ENCODE data around the gene ZNF236.
"Not testable (repeated sequence)": the region's sequence is repeated elsewhere in the genome, so short reads cannot be mapped to it uniquely, and the experiment has no call there.

Gene ZNF236

GRCh38 chr18:76988827-76989646 lies 166.7 kb downstream of the ZNF236 start:
- in situ Hi-C loops (cut with HindIII; ENCODE audit: low pct_ligation_motif_present, low pct_unique_long_range_greater_than_20kb, low sequenced_read_pairs), result no loop called here
- DNase-seq, result no peak

DNA sequence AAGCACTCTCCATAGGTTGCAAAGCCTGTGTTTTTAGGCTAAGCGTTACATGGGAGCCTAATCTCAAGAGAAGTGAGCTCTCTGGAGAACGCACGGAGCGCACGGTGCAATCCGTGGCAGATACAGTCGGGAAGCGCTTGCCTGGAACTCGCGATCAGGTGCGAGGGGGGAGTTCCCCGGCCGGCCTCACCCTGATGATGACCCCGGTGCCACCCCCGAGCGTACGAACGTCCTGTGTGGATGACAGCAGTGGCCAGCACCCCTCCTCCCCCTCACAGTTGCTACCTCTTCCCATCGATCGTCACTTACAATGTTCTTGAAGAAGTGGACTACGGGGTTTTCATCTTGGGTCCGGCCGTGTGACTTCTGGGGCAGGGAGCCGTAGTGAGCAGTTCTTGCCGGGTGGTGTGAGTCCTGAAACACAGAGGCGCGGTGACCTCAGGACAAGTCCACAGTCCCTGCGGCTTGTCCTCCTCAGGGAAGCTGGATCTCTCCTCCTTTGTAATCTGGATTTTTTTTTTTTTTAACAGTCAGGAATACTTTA lies 167.4 kb downstream of the ZNF236 start:
- no peak for DNase-seq
- in situ Hi-C loops (cut with HindIII; ENCODE audit: low pct_ligation_motif_present, low pct_unique_long_range_greater_than_20kb, low sequenced_read_pairs), result no loop called here

GRCh38 chr18:76990343-76991020 lies 168.1 kb downstream of the ZNF236 start:
- in situ Hi-C loops (cut with HindIII; ENCODE audit: low pct_ligation_motif_present, low pct_unique_long_range_greater_than_20kb, low sequenced_read_pairs); DNase-seq: not testable (repeated sequence)

GRCh38 chr18:76991021-76991688 lies 168.8 kb downstream of the ZNF236 start:
- no peak for DNase-seq
- in situ Hi-C loops (cut with HindIII; ENCODE audit: low pct_ligation_motif_present, low pct_unique_long_range_greater_than_20kb, low sequenced_read_pairs), result no loop called here

DNA sequence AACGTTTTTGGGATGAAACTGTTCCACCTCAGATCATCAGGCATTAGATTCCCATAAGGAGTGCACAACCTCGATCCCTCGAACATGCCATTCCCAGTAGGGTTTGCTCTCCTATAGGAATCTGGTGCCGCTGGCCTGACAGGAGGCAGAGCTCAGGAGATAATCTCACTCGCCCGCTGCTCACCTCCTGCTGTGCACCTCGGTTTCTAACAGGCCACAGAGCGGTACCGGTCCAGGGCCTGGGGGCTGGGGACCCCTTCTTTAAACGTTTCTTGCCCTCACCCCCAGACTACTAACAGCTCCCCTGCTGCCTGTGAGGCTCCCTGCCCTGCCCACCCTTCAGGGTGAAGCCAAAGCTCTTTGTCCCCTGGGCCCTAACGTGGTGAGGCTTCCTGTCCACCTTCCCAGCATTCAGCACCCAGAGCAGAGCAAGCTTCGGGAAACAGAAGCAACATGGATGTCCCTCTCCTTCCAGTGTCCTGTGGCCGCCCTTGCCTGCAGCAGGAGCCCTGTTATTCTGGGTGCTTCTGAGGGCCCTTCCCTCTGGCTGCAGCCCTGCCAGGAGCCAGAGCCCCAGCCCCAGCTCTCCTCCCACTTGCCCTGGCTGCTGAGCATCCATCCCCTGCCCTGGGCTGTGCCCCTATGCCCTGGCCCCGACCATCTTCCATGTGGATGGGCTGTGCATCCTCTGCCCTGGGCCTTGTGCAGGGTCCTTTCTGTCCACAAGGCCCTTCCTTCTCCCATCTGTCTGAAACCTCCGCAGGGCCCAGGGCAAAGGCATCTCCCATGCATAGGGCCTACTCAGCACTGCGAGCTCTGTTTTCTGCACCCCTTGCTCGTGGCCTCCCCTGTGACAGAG lies 170.1 kb downstream of the ZNF236 start:
- in situ Hi-C loops (cut with HindIII; ENCODE audit: low pct_ligation_motif_present, low pct_unique_long_range_greater_than_20kb, low sequenced_read_pairs), result no loop called here
- no peak for DNase-seq

- no peak for DNase-seq
- in situ Hi-C loops (cut with HindIII; ENCODE audit: low pct_ligation_motif_present, low pct_unique_long_range_greater_than_20kb, low sequenced_read_pairs), result no loop called here
These were observed 170.7 kb downstream of the ZNF236 start for GRCh38 chr18:76993085-76993382.

- in situ Hi-C loops (cut with HindIII; ENCODE audit: low pct_ligation_motif_present, low pct_unique_long_range_greater_than_20kb, low sequenced_read_pairs), result no loop called here
These were observed 171.2 kb downstream of the ZNF236 start for GRCh38 chr18:76993573-76993972.

GRCh38 chr18:76994086-76994654 lies 171.8 kb downstream of the ZNF236 start:
- DNase-seq, result peak; percentile 51
- in situ Hi-C loops (cut with HindIII; ENCODE audit: low pct_ligation_motif_present, low pct_unique_long_range_greater_than_20kb, low sequenced_read_pairs), result no loop called here

More at GRCh38 chr18:76993573-76993972, 171.2 kb downstream of the ZNF236 start:
- DNase-seq, result no peak

- in situ Hi-C loops (cut with HindIII; ENCODE audit: low pct_ligation_motif_present, low pct_unique_long_range_greater_than_20kb, low sequenced_read_pairs), result no loop called here
- DNase-seq, result no peak
These were observed 173.5 kb downstream of the ZNF236 start for GRCh38 chr18:76995896-76996295.

DNA sequence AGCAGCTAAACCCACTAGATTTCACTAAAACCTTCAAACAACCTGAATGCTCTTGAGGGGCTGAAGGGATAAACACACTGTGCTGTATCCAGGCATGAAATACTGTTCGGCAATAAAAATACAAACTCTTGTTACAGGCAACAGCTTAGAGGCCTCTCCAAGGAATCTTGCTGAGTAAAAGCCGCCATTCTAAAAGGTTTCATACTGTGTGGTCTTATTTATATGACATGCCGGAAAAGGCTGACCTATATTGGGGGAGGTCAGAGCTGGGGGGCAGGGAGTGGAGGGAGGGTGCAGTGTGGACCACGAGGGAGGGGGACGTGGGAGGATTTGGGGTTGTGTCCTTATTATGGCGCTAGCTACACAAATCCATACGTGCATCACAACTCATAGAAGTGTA lies 174.1 kb downstream of the ZNF236 start:
- in situ Hi-C loops (cut with HindIII; ENCODE audit: low pct_ligation_motif_present, low pct_unique_long_range_greater_than_20kb, low sequenced_read_pairs), result no loop called here

DNA sequence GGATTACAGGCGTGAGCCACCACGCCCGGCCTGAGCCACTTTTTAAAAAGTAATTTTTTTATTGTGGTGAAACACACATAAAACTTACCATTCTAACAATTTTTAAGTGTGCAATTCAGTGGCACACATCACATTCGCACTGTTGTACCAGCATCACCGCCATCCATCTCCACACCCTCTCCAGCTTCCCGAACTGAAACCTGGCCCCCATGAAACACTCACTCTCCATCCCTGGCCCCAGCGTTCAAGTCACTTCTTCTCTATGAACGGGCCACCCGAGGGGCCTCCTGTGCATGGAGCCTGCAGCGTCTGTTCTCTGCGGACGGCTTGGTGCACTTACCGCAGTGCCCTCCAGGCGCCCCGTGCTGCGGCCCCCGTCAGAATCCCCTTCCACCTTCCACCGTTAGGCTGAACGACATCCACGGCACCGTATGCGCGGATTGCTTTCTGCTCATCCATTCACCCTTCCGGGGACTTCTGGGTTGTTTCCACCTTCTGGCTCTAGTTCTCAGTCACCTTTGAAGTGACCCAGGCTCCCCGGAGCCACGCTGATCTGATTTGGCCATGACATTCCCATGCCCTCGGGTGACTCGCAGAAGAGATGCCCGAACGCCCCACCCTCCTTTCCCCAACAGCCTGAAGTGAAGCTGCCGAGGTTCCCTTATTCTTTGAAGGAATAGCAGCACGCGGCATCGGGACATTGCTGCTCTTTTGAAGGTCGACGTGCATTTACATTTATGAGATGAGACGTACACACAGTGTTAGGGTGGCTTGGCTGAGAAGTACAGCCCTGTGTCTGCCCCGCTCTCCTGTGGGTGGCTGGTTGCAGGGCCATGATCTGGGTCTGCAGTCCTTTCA lies 175.8 kb downstream of the ZNF236 start:
- DNase-seq, result no peak
- in situ Hi-C loops (cut with HindIII; ENCODE audit: low pct_ligation_motif_present, low pct_unique_long_range_greater_than_20kb, low sequenced_read_pairs), result no loop called here

More for the DNA sequence above, 174.1 kb downstream of the ZNF236 start:
- DNase-seq, result no peak

DNA sequence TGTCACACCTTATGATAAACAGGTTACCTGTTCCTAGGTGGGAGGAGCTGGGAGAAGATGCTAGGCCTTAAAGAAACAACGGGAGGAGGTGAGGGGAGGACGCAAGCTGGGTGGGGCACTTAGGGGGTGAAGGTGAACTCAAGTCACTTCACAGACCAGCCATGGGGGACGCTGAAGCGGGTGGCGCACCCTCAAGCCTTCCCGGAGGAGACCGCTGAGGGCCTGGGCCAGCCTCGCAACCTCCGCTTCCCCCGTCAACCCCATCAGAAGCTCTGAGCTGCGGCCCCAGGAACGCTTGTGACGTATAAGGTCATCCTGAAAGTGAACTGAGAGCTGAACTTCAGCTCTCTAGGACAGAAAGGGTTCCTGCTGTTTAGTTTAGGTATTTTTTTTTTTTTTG lies 176.7 kb downstream of the ZNF236 start:
- in situ Hi-C loops (cut with HindIII; ENCODE audit: low pct_ligation_motif_present, low pct_unique_long_range_greater_than_20kb, low sequenced_read_pairs), result no loop called here

GRCh38 chr18:77000527-77000926 lies 178.2 kb downstream of the ZNF236 start:
- in situ Hi-C loops (cut with HindIII; ENCODE audit: low pct_ligation_motif_present, low pct_unique_long_range_greater_than_20kb, low sequenced_read_pairs), result no loop called here
- DNase-seq, result peak; percentile 19

More for the DNA sequence above, 176.7 kb downstream of the ZNF236 start:
- no peak for DNase-seq

DNA sequence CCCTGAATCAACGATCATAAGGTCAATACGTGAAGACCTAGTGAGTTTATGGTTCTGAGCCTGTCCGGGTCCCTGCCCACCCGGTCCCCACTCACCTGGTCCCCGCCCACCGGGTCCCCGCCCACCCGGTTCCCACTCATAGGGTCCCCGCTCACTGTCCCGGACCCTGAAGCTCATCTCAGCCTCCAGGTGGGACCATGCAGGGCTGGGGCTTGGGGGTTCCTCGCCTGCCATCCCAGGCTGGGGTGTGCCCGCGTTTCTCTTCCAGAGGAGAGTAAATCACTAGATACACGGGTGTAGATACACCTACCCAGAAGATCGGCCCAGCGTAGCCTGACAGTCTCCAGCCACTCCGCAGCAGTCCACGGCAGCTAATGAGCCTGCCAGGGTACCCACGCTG lies 178.7 kb downstream of the ZNF236 start:
- in situ Hi-C loops (cut with HindIII; ENCODE audit: low pct_ligation_motif_present, low pct_unique_long_range_greater_than_20kb, low sequenced_read_pairs), result no loop called here

GRCh38 chr18:77001979-77002378 lies 179.6 kb downstream of the ZNF236 start:
- in situ Hi-C loops (cut with HindIII; ENCODE audit: low pct_ligation_motif_present, low pct_unique_long_range_greater_than_20kb, low sequenced_read_pairs), result no loop called here
- DNase-seq, result no peak

More for the DNA sequence above, 178.7 kb downstream of the ZNF236 start:
- no peak for DNase-seq

- in situ Hi-C loops (cut with HindIII; ENCODE audit: low pct_ligation_motif_present, low pct_unique_long_range_greater_than_20kb, low sequenced_read_pairs), result no loop called here
- DNase-seq, result no peak
These were observed 180.1 kb downstream of the ZNF236 start for GRCh38 chr18:77002496-77002895.

DNA sequence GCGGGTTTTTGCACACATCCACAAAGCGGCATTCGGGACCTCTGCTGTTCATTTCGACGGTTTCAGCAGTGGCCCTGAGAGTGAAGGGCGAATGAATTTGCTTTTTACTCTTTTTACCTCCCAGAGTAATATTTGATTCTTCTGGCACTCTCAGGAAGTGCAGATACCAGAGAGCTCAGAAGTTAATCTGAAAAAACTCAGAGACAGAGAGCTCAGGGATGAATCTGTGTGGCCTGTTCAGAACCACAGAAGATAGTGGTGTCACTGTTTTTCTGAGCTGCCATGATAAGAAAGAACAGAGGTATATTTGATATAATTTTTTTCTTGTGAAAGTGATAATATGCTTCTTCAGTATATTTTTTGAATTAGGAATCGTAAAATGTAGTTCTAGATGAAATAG lies 181.0 kb downstream of the ZNF236 start:
- DNase-seq, result no peak
- in situ Hi-C loops (cut with HindIII; ENCODE audit: low pct_ligation_motif_present, low pct_unique_long_range_greater_than_20kb, low sequenced_read_pairs), result no loop called here

Data from ACHN (cell line).